AG10803 (cell line): ENCODE data around the gene MAPK1.
"Not testable (repeated sequence)": the region's sequence is repeated elsewhere in the genome, so short reads cannot be mapped to it uniquely, and the experiment has no call there.

Experiments
- DNase-seq: peaks from one replicate; pipeline ENCODE4 v3.0.0; 2010; ENCODE audit warnings: low read depth
- H3K4me3 ChIP-seq: 2 replicates; pipeline ENCODE4 v1.5.1; 2011; ENCODE audit warnings: mild to moderate bottlenecking, low read length, control low read depth
- TF ChIP-seq, protein P1 (sequence below): conservative IDR thresholded peaks from 2 replicates; pipeline ENCODE4 v1.5.1; 2011; ENCODE audit warnings: mild to moderate bottlenecking, low read length, control low read depth, inconsistent platforms

The MAPK1 gene

DNA sequence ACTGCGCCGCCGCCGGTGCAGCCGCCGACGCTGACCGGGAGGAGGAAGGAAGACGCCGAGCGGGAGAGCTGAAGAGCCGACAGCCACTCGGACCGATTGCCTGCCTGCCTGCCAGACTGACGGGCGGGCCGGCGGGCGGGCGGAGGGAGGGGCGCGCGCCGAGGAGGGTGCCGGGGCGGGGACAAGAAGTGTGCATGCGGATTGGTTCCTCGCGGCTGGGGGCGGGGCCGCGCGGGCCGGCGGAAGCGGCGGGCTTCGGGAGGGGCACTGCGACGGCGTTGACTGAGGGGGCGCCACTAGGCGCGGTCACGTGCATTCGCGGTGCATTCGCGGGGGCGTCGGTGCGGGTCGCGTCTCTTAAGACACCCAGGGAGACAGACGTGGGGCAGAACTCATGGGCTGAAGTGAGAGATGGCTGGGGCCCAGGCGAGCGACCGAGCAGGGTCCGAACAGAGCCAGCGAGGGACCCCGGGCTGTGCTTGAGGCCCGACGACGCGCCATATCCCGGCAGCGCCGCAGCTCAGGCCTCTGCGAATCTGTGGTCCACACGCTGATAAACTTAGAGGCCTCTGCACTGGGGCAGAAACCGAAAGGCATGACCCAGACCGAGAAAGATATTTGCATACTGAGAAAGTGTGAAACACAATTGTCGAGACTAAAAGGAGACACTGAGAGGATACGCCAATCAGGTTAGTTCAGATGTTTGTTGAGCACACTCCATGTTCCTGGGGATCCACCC lies at the start of gene MAPK1:
Gene MAPK1, minus strand, starts transcription at position 118 of the 739 bp plus-strand sequence. CDS start 205 bp downstream, outside the sequence.
- H3K4me3 ChIP-seq, result peak within 1 kb of the TSS; percentile 89
- TF ChIP-seq, protein P1, sequence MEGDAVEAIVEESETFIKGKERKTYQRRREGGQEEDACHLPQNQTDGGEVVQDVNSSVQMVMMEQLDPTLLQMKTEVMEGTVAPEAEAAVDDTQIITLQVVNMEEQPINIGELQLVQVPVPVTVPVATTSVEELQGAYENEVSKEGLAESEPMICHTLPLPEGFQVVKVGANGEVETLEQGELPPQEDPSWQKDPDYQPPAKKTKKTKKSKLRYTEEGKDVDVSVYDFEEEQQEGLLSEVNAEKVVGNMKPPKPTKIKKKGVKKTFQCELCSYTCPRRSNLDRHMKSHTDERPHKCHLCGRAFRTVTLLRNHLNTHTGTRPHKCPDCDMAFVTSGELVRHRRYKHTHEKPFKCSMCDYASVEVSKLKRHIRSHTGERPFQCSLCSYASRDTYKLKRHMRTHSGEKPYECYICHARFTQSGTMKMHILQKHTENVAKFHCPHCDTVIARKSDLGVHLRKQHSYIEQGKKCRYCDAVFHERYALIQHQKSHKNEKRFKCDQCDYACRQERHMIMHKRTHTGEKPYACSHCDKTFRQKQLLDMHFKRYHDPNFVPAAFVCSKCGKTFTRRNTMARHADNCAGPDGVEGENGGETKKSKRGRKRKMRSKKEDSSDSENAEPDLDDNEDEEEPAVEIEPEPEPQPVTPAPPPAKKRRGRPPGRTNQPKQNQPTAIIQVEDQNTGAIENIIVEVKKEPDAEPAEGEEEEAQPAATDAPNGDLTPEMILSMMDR, result 0 out of 2 replicates have a peak, but pooled peaks have one; percentile 14
- peak; percentile 87 for DNase-seq

DNA sequence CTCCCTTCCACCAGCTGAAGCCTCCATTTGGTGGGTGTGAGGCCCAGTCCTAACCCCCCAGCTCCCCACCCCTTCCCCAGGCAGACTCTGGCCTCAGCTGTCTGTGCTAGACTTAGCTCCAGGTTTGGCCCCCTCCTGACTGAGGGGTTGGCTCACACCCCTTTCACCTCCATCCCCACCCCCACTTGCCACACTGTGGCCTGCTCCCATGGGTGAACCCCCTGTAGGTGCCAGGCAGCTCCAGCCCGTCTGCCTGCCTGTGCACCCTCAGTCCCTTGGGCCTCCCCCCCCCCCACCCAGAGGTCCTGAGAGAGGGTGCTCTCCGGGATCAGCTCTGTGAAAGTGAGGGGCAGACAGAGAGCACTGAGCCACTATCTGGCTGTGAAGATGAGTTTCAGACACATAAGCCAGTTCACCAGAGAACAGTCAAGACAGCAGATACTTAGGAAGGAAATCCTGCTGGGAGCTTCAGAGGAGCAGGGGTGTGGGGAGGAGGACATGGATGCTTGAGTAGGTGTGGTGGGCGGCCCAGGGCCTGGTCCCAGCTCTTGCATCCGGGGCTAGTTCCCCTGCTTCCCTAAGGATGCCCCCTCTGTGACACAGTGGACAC lies 49.0 kb upstream of the MAPK1 start:
- no peak overlapping the region for H3K4me3 ChIP-seq
- TF ChIP-seq, protein P1, result no peak
- DNase-seq, result no peak

DNA sequence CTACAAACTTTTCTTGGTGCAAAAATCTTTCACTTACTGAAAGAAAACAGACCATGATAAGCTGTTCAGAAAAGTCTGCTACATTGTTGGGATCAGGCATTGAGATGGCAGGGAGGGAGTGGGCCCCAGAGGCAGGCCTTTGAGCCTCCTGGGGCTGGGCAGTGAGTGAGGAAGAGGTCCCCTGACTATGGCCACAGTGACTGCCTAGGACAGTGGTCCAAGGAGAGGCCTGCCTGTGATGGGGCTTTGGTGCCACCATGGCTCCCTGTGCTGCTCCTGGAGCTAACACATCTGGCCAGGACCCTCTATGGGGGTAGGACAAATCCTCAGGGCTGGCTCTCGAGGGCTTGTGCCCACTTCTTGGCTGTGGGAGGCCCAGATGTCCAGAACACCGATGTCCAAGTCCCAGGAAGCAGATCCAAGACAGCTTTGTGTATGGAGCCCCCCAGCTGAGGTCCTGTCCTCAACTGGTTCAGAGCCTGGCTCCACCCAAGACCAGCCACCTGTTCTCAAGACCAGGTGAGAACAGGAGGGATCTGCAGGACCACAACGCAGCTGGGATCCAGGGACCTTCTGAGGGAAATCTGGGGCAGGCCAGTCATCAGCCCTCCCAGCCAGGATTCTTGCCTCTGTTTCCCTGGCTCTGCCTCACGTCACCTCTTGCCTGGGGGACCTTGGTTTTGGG lies 48.3 kb upstream of the MAPK1 start:
- H3K4me3 ChIP-seq, result no peak overlapping the region
- no peak for DNase-seq
- TF ChIP-seq, protein P1, result no peak

DNA sequence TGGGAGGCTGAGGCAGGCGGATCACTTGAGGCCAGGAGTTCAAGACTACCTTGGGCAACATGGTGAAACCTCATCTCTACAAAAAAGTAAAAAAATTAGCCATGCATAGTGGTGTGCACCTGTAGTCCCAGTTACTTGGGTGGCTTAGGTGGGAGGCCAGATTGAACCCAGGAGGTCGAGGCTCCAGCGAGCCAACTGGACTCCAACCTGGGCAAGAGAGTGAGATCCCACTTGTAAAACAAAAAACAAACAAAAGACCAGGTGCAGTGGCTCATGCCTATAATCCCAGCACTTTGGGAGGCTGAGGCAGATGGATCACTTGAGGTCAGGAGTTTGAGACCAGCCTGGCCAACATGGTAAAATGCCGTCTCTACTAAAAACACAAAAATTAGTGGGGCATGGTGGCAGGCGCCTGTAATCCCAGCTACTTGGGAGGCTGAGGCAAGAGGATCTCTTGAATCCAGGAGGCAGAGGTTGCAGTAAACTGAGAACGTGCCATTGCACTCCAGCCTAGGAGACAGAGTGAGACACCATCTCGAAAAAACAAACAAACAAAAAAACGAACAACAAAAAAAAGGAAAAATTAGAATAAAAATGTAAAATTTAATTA lies 46.7 kb upstream of the MAPK1 start:
- DNase-seq, result not testable (repeated sequence)

DNA sequence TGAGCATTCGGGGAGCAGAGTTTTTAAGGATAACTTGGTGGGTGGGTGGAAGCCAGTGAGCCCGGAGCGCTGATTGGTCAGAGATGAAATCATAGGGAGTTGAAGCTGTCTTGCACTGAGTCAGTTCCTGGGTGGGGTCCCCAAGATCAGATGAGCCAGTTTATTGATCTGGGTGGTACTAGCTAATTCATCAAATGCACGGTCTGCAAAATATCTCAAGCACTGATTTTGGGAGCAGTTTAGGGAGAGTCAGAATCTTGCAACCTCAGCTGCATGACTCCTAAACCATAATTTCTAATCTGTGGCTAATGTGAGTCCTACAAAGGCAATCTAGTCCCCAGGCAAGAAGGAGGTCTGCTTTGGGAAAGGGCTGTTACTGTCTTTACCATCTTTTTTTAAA lies 42.9 kb upstream of the MAPK1 start:
- not testable (repeated sequence) for DNase-seq, H3K4me3 ChIP-seq

More for the DNA sequence above, 46.7 kb upstream of the MAPK1 start:
- H3K4me3 ChIP-seq, result not testable (repeated sequence)

DNA sequence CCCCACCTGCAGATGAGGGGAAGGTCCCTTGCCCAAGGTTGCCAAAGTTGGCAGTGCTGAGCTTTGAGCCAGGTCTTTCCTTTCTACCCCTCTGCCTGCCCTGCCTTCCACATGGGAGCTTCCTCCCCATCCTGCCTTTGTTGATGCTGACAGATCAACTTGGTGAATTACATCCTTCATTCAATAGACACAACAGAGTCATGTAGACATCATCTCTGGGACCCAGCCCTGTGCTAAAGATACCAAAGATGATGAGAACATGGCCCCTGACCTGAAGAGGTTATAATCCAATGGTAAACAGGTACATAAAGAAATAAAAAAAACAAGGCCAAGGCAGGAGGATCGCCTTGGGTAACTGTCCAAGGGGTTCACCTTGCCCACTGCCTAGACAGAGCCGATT lies 42.4 kb upstream of the MAPK1 start:
- no peak for DNase-seq

DNA sequence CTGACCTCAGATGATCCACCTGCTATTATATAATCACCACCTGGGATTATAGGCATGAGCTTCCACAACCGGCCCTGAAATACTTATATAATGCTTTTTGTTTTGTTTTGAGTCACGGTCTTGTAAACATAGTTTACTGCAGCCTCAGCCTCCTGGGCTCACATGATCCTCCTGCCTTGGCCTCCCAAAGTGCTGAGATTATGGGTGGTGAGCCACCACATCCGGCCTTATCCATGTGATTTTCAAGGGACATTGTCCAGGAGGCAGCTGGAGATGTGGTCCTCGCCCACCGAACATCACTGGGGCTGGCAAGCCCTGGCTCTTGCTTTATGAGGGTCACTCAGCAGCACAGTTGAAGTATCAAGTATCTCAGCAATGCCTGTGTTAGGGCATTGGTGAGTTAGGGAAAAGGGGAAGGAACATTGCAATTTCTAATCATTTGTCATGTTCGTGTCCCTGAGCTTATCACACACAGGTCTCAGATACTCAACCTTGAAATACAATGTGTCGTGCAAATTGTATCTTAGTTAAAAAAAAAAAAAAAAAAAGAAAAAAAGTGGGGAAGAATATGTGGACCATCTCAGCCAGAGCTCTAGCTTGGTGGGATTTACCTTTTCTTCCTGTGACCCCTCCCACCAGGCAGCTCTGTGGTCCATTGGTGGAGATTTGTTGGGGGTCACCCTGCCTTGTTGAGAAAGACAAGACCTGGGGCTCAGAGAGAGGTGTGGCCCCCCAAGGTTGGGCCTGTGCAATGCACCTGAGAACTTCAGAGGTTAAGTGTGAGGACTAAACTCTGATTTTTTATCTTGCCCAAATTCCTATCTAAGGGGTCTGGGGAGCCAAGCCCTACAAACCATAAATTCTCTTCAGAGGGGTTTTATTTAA lies 40.4 kb upstream of the MAPK1 start:
- TF ChIP-seq, protein P1, result no peak
- no peak for DNase-seq
- H3K4me3 ChIP-seq, result no peak overlapping the region

More for the DNA sequence above, 42.4 kb upstream of the MAPK1 start:
- TF ChIP-seq, protein P1, result no peak
- no peak overlapping the region for H3K4me3 ChIP-seq

DNA sequence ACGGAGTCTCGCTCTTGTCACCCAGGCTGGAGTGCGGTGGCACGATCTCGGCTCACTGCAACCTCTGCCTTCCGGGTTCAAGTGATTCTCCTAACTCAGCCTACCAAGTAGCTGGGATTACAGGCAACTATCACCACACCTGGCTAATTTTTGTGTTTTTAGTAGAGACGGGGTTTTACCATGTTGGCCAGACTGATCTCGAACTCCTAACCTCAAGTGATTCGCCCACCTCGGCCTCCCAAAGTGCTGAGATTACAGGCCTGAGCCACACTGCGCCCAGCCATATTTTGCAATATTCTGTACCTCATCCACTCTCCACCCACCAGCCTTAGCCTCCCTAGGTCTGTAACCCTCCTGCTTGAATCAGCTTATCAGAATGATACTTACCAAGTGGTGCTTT lies 37.8 kb upstream of the MAPK1 start:
- not testable (repeated sequence) for H3K4me3 ChIP-seq, DNase-seq
